ENCODE results near the gene ADAM33. TPM values are rescaled to one million over a fixed set of nuclear protein-coding genes. Genes with fewer than 3 reads are reported as not detected.

The ADAM33 gene
- total RNA-seq, 1 donor from 2014 or later = 7.0 TPM

DNA sequence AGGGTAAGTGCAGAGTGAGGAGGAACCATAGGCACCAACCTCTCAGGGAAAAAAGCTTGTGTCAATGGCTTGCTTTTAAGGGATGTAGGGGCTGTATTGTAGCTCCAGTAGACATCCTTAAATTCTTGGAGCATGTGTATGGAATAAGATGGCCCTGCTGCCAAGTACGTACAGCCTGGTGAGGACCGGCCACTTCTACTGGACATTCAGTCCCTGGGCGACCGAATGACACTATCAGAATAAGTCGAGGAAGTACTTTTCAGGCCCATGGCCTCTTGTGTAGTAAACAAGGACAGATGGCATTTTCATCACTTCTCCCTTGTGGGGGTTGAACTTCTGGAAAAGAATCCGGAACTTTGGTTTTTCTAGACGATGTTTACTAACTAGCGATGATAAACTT lies 51.4 kb downstream of the ADAM33 start:
- H3K9me3 Mint-ChIP-seq = no peaks in the 10 kb centered on the region
- H3K4me2 ChIP-seq = no peak overlapping the region

DNA sequence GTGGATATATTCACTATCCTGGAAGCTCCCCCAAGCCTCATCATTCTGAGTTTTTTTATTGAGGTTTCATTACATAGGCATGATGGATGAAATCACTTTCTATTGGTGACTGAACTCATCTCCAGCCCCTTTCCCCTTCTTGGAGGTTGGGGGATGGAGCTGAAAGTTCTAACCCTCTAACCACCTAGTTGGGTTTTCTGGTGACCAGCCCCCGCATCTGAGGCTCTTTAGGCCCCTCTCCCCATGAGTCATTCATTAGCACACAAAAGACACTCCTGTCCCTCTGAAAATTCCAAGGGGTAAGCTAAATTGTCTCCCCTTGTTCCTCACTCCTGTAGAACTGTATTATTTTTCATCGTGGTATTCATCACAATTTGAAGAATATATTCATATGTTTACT lies 51.9 kb downstream of the ADAM33 start:
- Mint-ChIP-seq H3K27me3 (ENCODE audit: insufficient read depth, low read depth) (no peaks in the 10 kb centered on the region), H3K27ac (peak overlapping the region; percentile 10), H3K36me3 (peaks cover 20% of the 10 kb centered on the region), H3K4me3 (no peak overlapping the region), H3K4me1 (no peaks in the 10 kb centered on the region), H3K9me3 (no peaks in the 10 kb centered on the region)
- H3K9me3 ChIP-seq (ENCODE audit: low read depth) = no peaks in the 10 kb centered on the region
- no peak overlapping the region for H2AFZ ChIP-seq (replicated peaks)
- DNase-seq (ENCODE audit: low spot score) = no peak
- H3K4me2 ChIP-seq = no peak overlapping the region
- H3K9ac ChIP-seq = no peak overlapping the region
- no peaks in the 10 kb centered on the region for H3K27me3 ChIP-seq
- H3K36me3 ChIP-seq = no peaks in the 10 kb centered on the region
- H3F3A ChIP-seq (ENCODE audit: low read depth) = no peaks in the 10 kb centered on the region
- H3K79me2 ChIP-seq (ENCODE audit: low read depth) = no peaks in the 10 kb centered on the region
- peaks cover 10% of the 10 kb centered on the region for H3K4me1 ChIP-seq
- TF ChIP-seq EZH2 (IDR thresholded peaks at IDR 0.05) (no peak), EZH2phosphoT487 (IDR thresholded peaks at IDR 0.05) (no peak), CTCF (IDR thresholded peaks at IDR 0.05) (no peak)
- H3K4me3 ChIP-seq = no peak overlapping the region
- no peak overlapping the region for H3K27ac ChIP-seq
- H4K20me1 ChIP-seq (ENCODE audit: low read depth) = no peaks in the 10 kb centered on the region

More for the DNA sequence above, 51.4 kb downstream of the ADAM33 start:
- no peaks in the 10 kb centered on the region for H4K20me1 ChIP-seq (ENCODE audit: low read depth)
- H3K36me3 ChIP-seq = no peaks in the 10 kb centered on the region
- no peaks in the 10 kb centered on the region for H3K27me3 ChIP-seq
- peaks cover 10% of the 10 kb centered on the region for H3K4me1 ChIP-seq
- H2AFZ ChIP-seq (replicated peaks) = no peak overlapping the region
- no peak overlapping the region for H3K27ac Mint-ChIP-seq
- H3K79me2 ChIP-seq (ENCODE audit: low read depth) = no peaks in the 10 kb centered on the region
- H3K4me1 Mint-ChIP-seq = no peaks in the 10 kb centered on the region
- DNase-seq (ENCODE audit: low spot score) = no peak
- H3K4me3 ChIP-seq = no peak overlapping the region
- no peaks in the 10 kb centered on the region for H3K27me3 Mint-ChIP-seq (ENCODE audit: insufficient read depth, low read depth)
- no peak overlapping the region for H3K4me3 Mint-ChIP-seq
- H3F3A ChIP-seq (ENCODE audit: low read depth) = no peaks in the 10 kb centered on the region
- H3K9ac ChIP-seq = no peak overlapping the region
- no peak overlapping the region for H3K27ac ChIP-seq
- peaks cover 20% of the 10 kb centered on the region for H3K36me3 Mint-ChIP-seq
- no peak for TF ChIP-seq CTCF (IDR thresholded peaks at IDR 0.05)
- TF ChIP-seq EZH2phosphoT487 (IDR thresholded peaks at IDR 0.05) = no peak
- no peak for TF ChIP-seq EZH2 (IDR thresholded peaks at IDR 0.05)
- H3K9me3 ChIP-seq (ENCODE audit: low read depth) = no peaks in the 10 kb centered on the region

- Mint-ChIP-seq H3K36me3 (peaks cover 20% of the 10 kb centered on the region), H3K27me3 (ENCODE audit: insufficient read depth, low read depth) (no peaks in the 10 kb centered on the region), H3K4me3 (no peak overlapping the region), H3K9me3 (no peaks in the 10 kb centered on the region), H3K27ac (no peak overlapping the region), H3K4me1 (peaks cover 10% of the 10 kb centered on the region)
- Histone ChIP-seq H3K27ac (no peak overlapping the region), H3F3A (ENCODE audit: low read depth) (no peaks in the 10 kb centered on the region), H3K27me3 (no peaks in the 10 kb centered on the region), H2AFZ (replicated peaks) (no peak overlapping the region), H3K79me2 (ENCODE audit: low read depth) (no peaks in the 10 kb centered on the region), H3K4me2 (no peak overlapping the region), H4K20me1 (ENCODE audit: low read depth) (no peaks in the 10 kb centered on the region), H3K9ac (no peak overlapping the region), H3K36me3 (no peaks in the 10 kb centered on the region), H3K4me3 (no peak overlapping the region), H3K9me3 (ENCODE audit: low read depth) (no peaks in the 10 kb centered on the region), H3K4me1 (peaks cover 18% of the 10 kb centered on the region)
- DNase-seq (ENCODE audit: low spot score) = no peak
- no peak for TF ChIP-seq EZH2phosphoT487 (IDR thresholded peaks at IDR 0.05)
- TF ChIP-seq CTCF (IDR thresholded peaks at IDR 0.05) = no peak
- no peak for TF ChIP-seq EZH2 (IDR thresholded peaks at IDR 0.05)
Measured at GRCh38 chr20:3628502-3629314, 53.1 kb downstream of the ADAM33 start.
